ENCODE results near the gene TRIM56.
"Not testable (repeated sequence)": the region's sequence is repeated elsewhere in the genome, so short reads cannot be mapped to it uniquely, and the experiment has no call there.

GRCh38 chr7:101105248-101105647 lies 20.0 kb downstream of the TRIM56 start:
- TF ChIP-seq CTCF, POLR2A (IDR thresholded peaks at IDR 0.05): not testable (repeated sequence)

Data from uterus (tissue), 2 donors.